IPS DF 19.7 (cell line): ENCODE measurements around the gene CALD1.

Source experiments
- DNase-seq: peaks from one replicate; pipeline ENCODE4 v3.0.0-alpha.2; 2013; ENCODE audit warnings: low read depth, low spot score

CALD1 gene

GRCh38 chr7:134999136-134999535 lies 219.7 kb downstream of the CALD1 start:
- no peak for DNase-seq

GRCh38 chr7:135001390-135002165 lies 222.1 kb downstream of the CALD1 start:
- DNase-seq = no peak

DNA sequence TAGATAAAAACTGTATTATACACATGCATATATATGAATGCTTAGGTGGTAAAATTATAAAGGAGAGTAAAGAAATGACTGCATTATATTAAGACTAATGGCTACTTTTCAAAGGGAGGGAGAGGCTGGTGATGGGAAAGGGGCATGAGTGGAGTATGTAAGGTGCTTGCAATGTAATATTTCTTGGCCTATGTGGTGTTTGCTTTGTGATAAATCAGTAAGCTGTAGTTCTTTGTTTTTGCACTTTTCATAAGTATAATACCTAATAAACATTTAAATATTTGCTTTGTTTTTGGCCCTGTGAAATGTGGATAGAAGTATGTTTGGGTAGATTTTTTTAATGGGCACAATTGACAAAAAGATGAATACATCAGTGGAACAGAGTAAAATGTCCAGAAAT lies 232.8 kb downstream of the CALD1 start:
- no peak for DNase-seq
